H9 (cell line): ENCODE measurements around the gene DHRSX. TPM values are rescaled to one million over a fixed set of nuclear protein-coding genes. Genes with fewer than 3 reads are reported as not detected.
"Not testable (repeated sequence)": the region's sequence is repeated elsewhere in the genome, so short reads cannot be mapped to it uniquely, and the experiment has no call there.

Source experiments
- DNase-seq: peaks from one replicate; pipeline ENCODE4 v3.0.0-alpha.2; 2017
- H2AFZ ChIP-seq: one replicate; pipeline ENCODE4 v1.6.1; 2013; ENCODE audit warnings: mild to moderate bottlenecking, low read length, control low read depth, moderate library complexity
- H2AK5ac ChIP-seq: 2 replicates; pipeline ENCODE4 v1.6.1; 2013; ENCODE audit warnings: low read length, control low read depth, mixed read lengths; ENCODE audit not compliant: insufficient read length
- H2BK120ac ChIP-seq: one replicate; pipeline ENCODE4 v1.6.1; 2013; ENCODE audit warnings: low read depth, mild to moderate bottlenecking, low read length, control low read depth, inconsistent platforms; ENCODE audit not compliant: poor library complexity, severe bottlenecking
- H2BK12ac ChIP-seq: 2 replicates; pipeline ENCODE4 v1.6.1; 2013; ENCODE audit warnings: low read length, control low read depth, mixed read lengths, low read depth; ENCODE audit not compliant: insufficient read length
- H2BK15ac ChIP-seq: 2 replicates; pipeline ENCODE4 v1.6.1; 2013; ENCODE audit warnings: low read depth, low read length, control low read depth
- H2BK20ac ChIP-seq: one replicate; pipeline ENCODE4 v1.6.1; 2013; ENCODE audit warnings: low read depth, mild to moderate bottlenecking, low read length, control low read depth, inconsistent platforms; ENCODE audit not compliant: poor library complexity, severe bottlenecking
- H2BK5ac ChIP-seq: 2 replicates; pipeline ENCODE4 v1.6.1; 2013; ENCODE audit warnings: low read length, control low read depth, mixed read lengths; ENCODE audit not compliant: insufficient read length
- H3K14ac ChIP-seq: 2 replicates; pipeline ENCODE4 v1.6.1; 2013; ENCODE audit warnings: low read length, control low read depth; ENCODE audit not compliant: insufficient read depth
- H3K18ac ChIP-seq: 2 replicates; pipeline ENCODE4 v1.6.1; 2013; ENCODE audit warnings: low read depth, mild to moderate bottlenecking, mixed read lengths, low read length, control low read depth; ENCODE audit not compliant: insufficient read length
- H3K23ac ChIP-seq: 2 replicates; pipeline ENCODE4 v1.6.1; 2013; ENCODE audit warnings: low read length, control low read depth, mixed read lengths, low read depth; ENCODE audit not compliant: insufficient read length
- H3K23me2 ChIP-seq: 2 replicates; pipeline ENCODE4 v1.6.1; 2013; ENCODE audit warnings: low read depth, mild to moderate bottlenecking, mixed read lengths, low read length, control low read depth; ENCODE audit not compliant: insufficient read length, poor library complexity, severe bottlenecking
- H3K27ac ChIP-seq: 2 replicates; pipeline ENCODE4 v1.5.1; 2013; ENCODE audit warnings: low read length, control low read depth, mixed read lengths, low read depth; ENCODE audit not compliant: insufficient read length
- H3K27me3 ChIP-seq: 2 replicates; pipeline ENCODE4 v1.6.1; 2013; ENCODE audit warnings: low read length, control low read depth, inconsistent platforms; ENCODE audit not compliant: insufficient read depth
- H3K4ac ChIP-seq: 2 replicates; pipeline ENCODE4 v1.6.1; 2013; ENCODE audit warnings: low read depth, mild to moderate bottlenecking, control low read depth, inconsistent platforms, low read length, moderate library complexity
- H3K4me1 ChIP-seq: 2 replicates; pipeline ENCODE4 v1.6.1; 2013; ENCODE audit warnings: low read length, control low read depth, inconsistent platforms; ENCODE audit not compliant: insufficient read depth
- H3K4me2 ChIP-seq: 2 replicates; pipeline ENCODE4 v1.6.1; 2013; ENCODE audit warnings: low read length, control low read depth, mixed read lengths; ENCODE audit not compliant: insufficient read length, insufficient read depth
- H3K56ac ChIP-seq: 2 replicates; pipeline ENCODE4 v1.6.1; 2013; ENCODE audit warnings: low read depth, mild to moderate bottlenecking, mixed read lengths, low read length, control low read depth; ENCODE audit not compliant: insufficient read length
- H3K79me1 ChIP-seq: 2 replicates; pipeline ENCODE4 v1.6.1; 2013; ENCODE audit warnings: low read depth, mild to moderate bottlenecking, moderate library complexity, low read length, control low read depth, inconsistent platforms; ENCODE audit not compliant: insufficient read depth, poor library complexity, severe bottlenecking
- H3K79me2 ChIP-seq: 2 replicates; pipeline ENCODE4 v1.6.1; 2013; ENCODE audit warnings: low read length, control low read depth, inconsistent platforms; ENCODE audit not compliant: insufficient read depth
- H3K9ac ChIP-seq: 2 replicates; pipeline ENCODE4 v1.6.1; 2013; ENCODE audit warnings: low read length, control low read depth, mixed read lengths; ENCODE audit not compliant: insufficient read length; ENCODE audit errors: extremely low read depth
- H3K9me3 ChIP-seq: one replicate; pipeline ENCODE4 v1.6.1; 2013; ENCODE audit warnings: low read depth, low read length, inconsistent platforms; ENCODE audit not compliant: control insufficient read depth
- H3T11ph ChIP-seq: one replicate; pipeline ENCODE4 v1.6.1; 2013; ENCODE audit warnings: mild to moderate bottlenecking, low read length, control low read depth, inconsistent platforms
- H4K20me1 ChIP-seq: one replicate; pipeline ENCODE4 v1.6.1; 2013; ENCODE audit not compliant: control insufficient read depth, insufficient read length, insufficient read depth
- H4K5ac ChIP-seq: 2 replicates; pipeline ENCODE4 v1.6.1; 2013; ENCODE audit warnings: low read depth, mild to moderate bottlenecking, mixed read lengths, low read length, control low read depth; ENCODE audit not compliant: insufficient read length
- H4K8ac ChIP-seq: replicated peaks from 2 replicates; pipeline ENCODE4 v1.6.1; 2013; ENCODE audit warnings: low read length, control low read depth, mixed read lengths, low read depth; ENCODE audit not compliant: insufficient read length
- H4K91ac ChIP-seq: 2 replicates; pipeline ENCODE4 v1.6.1; 2013; ENCODE audit warnings: low read depth, mild to moderate bottlenecking, moderate library complexity, mixed read lengths, low read length, control low read depth; ENCODE audit not compliant: insufficient read length
- H3K27ac Mint-ChIP-seq, 3 experiments: 2 replicates in 2 of 3; 3 replicates in 1 of 3; pipeline ENCODE4 v1.8.0; 2020 to 2021; ENCODE audit warnings: mixed read lengths in 3 of 3, mild to moderate bottlenecking in 1 of 3, moderate library complexity in 1 of 3
- H3K27me3 Mint-ChIP-seq: 2 replicates; pipeline ENCODE4 v1.8.0; 2021; ENCODE audit warnings: low read depth, mild to moderate bottlenecking, moderate library complexity, mixed read lengths
- H3K36me3 Mint-ChIP-seq, 3 experiments: 2 replicates in 2 of 3; 3 replicates in 1 of 3; pipeline ENCODE4 v1.8.0; 2020 to 2021; ENCODE audit warnings: low read depth in 3 of 3, mixed read lengths in 3 of 3; ENCODE audit not compliant: insufficient read depth in 1 of 3
- H3K4me1 Mint-ChIP-seq, 2 experiments: 2 replicates each; pipeline ENCODE4 v1.8.0; 2020; ENCODE audit warnings: mixed read lengths in 2 of 2
- H3K4me3 Mint-ChIP-seq, 2 experiments: 2 replicates in 1 of 2; 3 replicates in 1 of 2; pipeline ENCODE4 v1.8.0; 2020 to 2021; ENCODE audit warnings: mild to moderate bottlenecking in 2 of 2, mixed read lengths in 2 of 2, moderate library complexity in 1 of 2
- H3K9me3 Mint-ChIP-seq, 2 experiments: 2 replicates in 1 of 2; 3 replicates in 1 of 2; pipeline ENCODE4 v1.8.0; 2020; ENCODE audit warnings: mild to moderate bottlenecking in 2 of 2, mixed read lengths in 2 of 2, moderate library complexity in 1 of 2
- WGBS: extraction: QIAGEN DNeasy Blood & Tissue Kit; methylation state at CpG from one replicate; pipeline ENCODE4 v1.1.7; 2013; ENCODE audit warnings: missing lambda C conversion rate, low lambda C conversion rate, mixed read lengths; ENCODE audit not compliant: insufficient read length; ENCODE audit errors: extremely low coverage; 5-methylcytosine and 5-hydroxymethylcytosine counted together
- total RNA-seq: library from RNA; stranded (reverse); gene quantifications from 2 replicates; pipeline ENCODE4 v1.2.1, GENCODE V29; 2021
- TF ChIP-seq, protein P1 (sequence below): fragments of 200-600 bp; sonication (generic); conservative IDR thresholded peaks from 3 replicates; pipeline ENCODE4 v1.8.0; 2021; ENCODE audit warnings: antibody characterized with exemption, mild to moderate bottlenecking

The DHRSX gene
- total RNA-seq, 1 experiment from 2014 or later = 44.0 TPM

DNA sequence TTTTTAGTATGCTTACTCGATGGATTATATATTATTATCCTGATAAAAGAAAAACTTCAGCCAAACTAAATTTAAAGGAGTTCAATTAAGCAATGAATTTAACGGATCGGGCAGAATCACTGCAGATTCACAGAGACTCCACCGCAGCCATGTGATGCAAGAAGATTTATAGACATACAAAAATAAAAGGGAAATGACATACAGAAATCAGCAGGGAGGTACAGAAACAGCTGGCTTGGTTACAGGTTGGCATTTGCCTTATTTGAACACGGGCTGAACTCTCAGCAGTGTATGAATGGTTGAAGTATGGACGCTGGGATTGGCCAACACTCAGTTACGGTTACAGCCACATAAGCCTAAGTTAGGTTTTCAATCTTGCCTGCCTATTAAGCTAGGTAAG lies 35.4 kb upstream of the DHRSX start:
- Histone ChIP-seq H3K79me1 (no peaks in the 10 kb centered on the region), H4K91ac (no peak overlapping the region), H3K4me2 (no peak overlapping the region), H3K18ac (no peak overlapping the region), H3K4ac (no peak overlapping the region), H3K9me3 (no peaks in the 10 kb centered on the region), H2BK120ac (no peak overlapping the region), H3K27ac (no peak overlapping the region), H3K23ac (no peak overlapping the region), H3T11ph (no peak overlapping the region), H2BK15ac (no peak overlapping the region), H3K56ac (no peak overlapping the region), H3K27me3 (no peaks in the 10 kb centered on the region), H3K14ac (no peak overlapping the region), H2AFZ (no peak overlapping the region), H3K9ac (no peak overlapping the region), H2BK20ac (no peak overlapping the region), H3K23me2 (no peaks in the 10 kb centered on the region), H4K5ac (no peak overlapping the region), H3K4me1 (no peaks in the 10 kb centered on the region), H3K79me2 (no peaks in the 10 kb centered on the region), H2BK12ac (no peak overlapping the region), H2BK5ac (no peak overlapping the region), H4K20me1 (no peaks in the 10 kb centered on the region), H2AK5ac (no peak overlapping the region), H4K8ac (no peak overlapping the region)
- Mint-ChIP-seq H3K27me3 (no peaks in the 10 kb centered on the region; the same call in 1 of the 2 replicates), H3K4me1 (peaks cover 9 to 11% of the 10 kb centered on the region in 2 experiments; a peak in 3 of 4 replicates), H3K36me3 (no peaks in the 10 kb centered on the region), H3K4me3 (no peak overlapping the region), H3K9me3 (no peaks in the 10 kb centered on the region; a peak in 1 of 5 replicates), H3K27ac (no peak overlapping the region)
- WGBS = no CpG with 5 or more reads among the region's 7 CpGs
- DNase-seq = no peak
- TF ChIP-seq, protein P1, sequence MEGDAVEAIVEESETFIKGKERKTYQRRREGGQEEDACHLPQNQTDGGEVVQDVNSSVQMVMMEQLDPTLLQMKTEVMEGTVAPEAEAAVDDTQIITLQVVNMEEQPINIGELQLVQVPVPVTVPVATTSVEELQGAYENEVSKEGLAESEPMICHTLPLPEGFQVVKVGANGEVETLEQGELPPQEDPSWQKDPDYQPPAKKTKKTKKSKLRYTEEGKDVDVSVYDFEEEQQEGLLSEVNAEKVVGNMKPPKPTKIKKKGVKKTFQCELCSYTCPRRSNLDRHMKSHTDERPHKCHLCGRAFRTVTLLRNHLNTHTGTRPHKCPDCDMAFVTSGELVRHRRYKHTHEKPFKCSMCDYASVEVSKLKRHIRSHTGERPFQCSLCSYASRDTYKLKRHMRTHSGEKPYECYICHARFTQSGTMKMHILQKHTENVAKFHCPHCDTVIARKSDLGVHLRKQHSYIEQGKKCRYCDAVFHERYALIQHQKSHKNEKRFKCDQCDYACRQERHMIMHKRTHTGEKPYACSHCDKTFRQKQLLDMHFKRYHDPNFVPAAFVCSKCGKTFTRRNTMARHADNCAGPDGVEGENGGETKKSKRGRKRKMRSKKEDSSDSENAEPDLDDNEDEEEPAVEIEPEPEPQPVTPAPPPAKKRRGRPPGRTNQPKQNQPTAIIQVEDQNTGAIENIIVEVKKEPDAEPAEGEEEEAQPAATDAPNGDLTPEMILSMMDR = no peak

DNA sequence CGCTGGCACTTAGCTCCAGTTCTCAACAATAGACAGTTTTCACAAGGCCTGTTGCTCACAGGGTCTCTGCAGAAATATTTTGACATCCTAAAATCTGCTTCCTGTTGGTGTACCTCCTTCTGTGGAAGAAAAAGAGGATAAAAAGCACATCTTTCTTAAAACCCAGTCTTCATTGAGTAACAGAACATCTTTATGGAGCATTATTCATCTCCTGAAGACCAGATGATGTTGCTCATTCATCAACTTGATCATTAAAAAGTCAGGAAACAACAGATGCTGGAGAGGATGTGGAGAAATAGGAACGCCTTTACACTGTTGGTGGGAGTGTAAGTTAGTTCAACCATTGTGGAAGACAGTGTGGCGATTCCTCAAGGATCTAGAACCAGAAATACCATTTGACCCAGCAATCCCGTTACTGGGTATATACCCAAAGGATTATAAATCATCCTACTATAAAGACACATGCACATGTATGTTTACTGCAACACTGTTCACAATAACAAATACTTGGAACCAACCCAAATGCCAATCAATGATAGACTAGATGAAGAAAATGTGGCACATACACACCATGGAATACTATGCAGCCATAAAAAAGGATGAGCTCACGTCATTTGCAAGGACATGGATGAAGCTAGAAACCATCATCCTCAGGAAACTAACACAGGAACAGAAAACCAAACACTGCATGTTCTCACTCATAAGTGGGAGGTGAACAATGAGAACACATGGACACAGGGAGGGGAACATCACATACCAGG lies 33.7 kb upstream of the DHRSX start:
- H3T11ph ChIP-seq, H3K36me3 Mint-ChIP-seq, H3K9me3 ChIP-seq, H3K9me3 Mint-ChIP-seq, H3K4me2 ChIP-seq, H3K14ac ChIP-seq, H3K79me2 ChIP-seq, H3K4me1 ChIP-seq, H3K56ac ChIP-seq, H3K27ac Mint-ChIP-seq, H3K79me1 ChIP-seq, H3K4me3 Mint-ChIP-seq, H3K27me3 Mint-ChIP-seq, H4K8ac ChIP-seq, H2BK20ac ChIP-seq, H2AFZ ChIP-seq, H3K4ac ChIP-seq, H4K91ac ChIP-seq, H4K5ac ChIP-seq, H2BK15ac ChIP-seq, H3K18ac ChIP-seq, H2BK120ac ChIP-seq, H3K27ac ChIP-seq, H2BK5ac ChIP-seq, H3K9ac ChIP-seq, H2AK5ac ChIP-seq, H3K27me3 ChIP-seq, DNase-seq, H2BK12ac ChIP-seq, H3K23me2 ChIP-seq, H4K20me1 ChIP-seq, H3K23ac ChIP-seq: not testable (repeated sequence)
- no CpG with 5 or more reads among the region's 5 CpGs for WGBS
- peaks cover 9 to 11% of the 10 kb centered on the region in 2 experiments; a peak in 3 of 4 replicates for H3K4me1 Mint-ChIP-seq
